Coronary artery (tissue), 2 donors: ENCODE measurements around the gene CHL1.
A peak's percentile ranks its signal among the peaks of the same experiment; 100 is the strongest.

Source experiments
- DNase-seq: peaks from one replicate; pipeline ENCODE4 v3.0.0-alpha.2; 2017; ENCODE audit warnings: low spot score
- H3K27ac ChIP-seq, 2 donors: fragments of 200-600 bp; sonication (generic); one replicate each; pipeline ENCODE4 v1.5.1; 2016 to 2019
- H3K4me3 ChIP-seq: fragments of 200-600 bp; sonication (generic); 2 replicates; pipeline ENCODE4 v1.5.1; 2016; ENCODE audit warnings: mild to moderate bottlenecking, moderate library complexity
- CTCF ChIP-seq: fragments of 200-600 bp; sonication (generic); IDR thresholded peaks from one replicate; pipeline ENCODE4 v1.5.1; 2019; ENCODE audit warnings: antibody characterized with exemption

Gene CHL1

DNA sequence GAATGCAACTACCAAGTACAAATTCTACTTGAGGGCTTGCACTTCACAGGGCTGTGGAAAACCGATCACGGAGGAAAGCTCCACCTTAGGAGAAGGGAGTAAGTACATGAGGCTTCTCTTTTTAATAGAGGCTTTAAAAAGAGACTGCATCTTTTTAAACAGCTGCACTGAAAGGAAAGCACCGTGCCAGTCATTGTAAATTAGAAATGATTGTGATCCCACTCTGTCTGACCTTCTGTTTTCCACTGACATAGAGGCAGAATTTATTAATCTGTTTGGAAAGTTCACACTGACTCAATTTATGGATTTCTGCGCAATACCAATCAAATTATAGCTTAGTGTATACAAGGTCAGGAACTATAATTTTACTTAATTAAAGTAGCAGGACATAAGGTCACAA is 198.2 kb downstream of the CHL1 start:
- no peak for TF ChIP-seq CTCF
- Histone ChIP-seq H3K4me3 (no peak overlapping the region), H3K27ac (no peak overlapping the region)
- DNase-seq = no peak

GRCh38 chr3:396293-396692 is 199.7 kb downstream of the CHL1 start:
- no peak for TF ChIP-seq CTCF

GRCh38 chr3:399647-400046 is 203.1 kb downstream of the CHL1 start:
- no peak overlapping the region for H3K4me3 ChIP-seq
- no peak for DNase-seq
- TF ChIP-seq CTCF = no peak
- H3K27ac ChIP-seq = no peak overlapping the region

More at GRCh38 chr3:396293-396692, 199.7 kb downstream of the CHL1 start:
- Histone ChIP-seq H3K27ac (no peak overlapping the region), H3K4me3 (no peak overlapping the region)
- DNase-seq = no peak

- Histone ChIP-seq H3K27ac (no peak overlapping the region), H3K4me3 (no peak overlapping the region)
- DNase-seq = no peak
- TF ChIP-seq CTCF = no peak
These were observed 207.3 kb downstream of the CHL1 start for GRCh38 chr3:403826-404225.

DNA sequence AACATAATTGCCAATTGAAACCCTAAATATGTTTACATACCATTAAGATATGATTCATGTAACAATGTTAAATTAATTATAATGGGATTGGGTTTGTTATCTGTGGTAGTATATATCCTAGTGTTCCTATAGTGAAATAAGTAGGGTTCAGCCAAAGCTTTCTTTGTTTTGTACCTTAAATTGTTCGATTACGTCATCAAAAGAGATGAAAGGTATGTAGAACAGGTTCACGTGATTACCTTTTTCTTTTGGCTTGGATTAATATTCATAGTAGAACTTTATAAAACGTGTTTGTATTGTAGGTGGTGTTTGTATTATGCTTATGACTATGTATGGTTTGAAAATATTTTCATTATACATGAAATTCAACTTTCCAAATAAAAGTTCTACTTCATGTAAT is 212.4 kb downstream of the CHL1 start:
- DNase-seq = no peak
- H3K27ac ChIP-seq = no peak overlapping the region

DNA sequence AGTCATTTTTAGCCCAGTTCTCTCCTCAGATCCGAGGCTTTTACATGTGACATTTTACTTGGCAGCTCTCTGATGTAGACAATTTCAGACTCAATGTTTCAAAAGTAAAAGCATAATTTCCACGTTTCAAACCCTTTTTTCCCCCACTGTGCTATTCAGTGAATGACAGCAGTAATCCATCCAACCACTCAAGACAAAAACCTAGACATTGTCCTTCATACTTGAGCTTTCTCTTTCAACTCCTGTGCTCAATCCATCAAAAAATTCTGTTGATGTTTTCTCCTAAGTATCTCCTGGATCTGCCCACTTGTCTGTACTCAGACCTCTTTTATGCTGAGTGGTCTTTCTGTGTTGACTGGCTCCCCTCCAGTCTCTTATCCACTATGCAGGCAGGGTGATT is 214.7 kb downstream of the CHL1 start:
- no peak overlapping the region for H3K27ac ChIP-seq
- no peak for DNase-seq
- no peak for TF ChIP-seq CTCF
- no peak overlapping the region for H3K4me3 ChIP-seq

More for the DNA sequence above, 212.4 kb downstream of the CHL1 start:
- no peak overlapping the region for H3K4me3 ChIP-seq
- no peak for TF ChIP-seq CTCF

DNA sequence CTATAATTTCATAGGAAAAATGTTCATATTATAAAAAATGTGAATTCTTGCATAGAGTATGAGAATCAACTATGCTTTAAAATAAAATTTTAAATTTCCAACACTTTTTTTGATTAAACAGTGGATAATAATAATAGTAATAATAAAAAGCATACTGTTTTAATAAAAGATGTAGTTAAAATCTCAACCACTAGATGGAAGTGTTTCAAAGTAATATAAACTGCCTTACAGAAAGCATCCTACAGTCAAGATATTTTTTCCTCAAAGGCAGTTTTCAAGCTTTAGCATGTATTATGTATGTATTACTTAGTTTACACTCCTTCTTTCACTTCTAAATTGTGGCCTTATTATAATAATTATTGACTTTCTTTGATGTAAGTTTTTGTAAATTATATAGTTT is 217.5 kb downstream of the CHL1 start:
- Histone ChIP-seq H3K4me3 (no peak overlapping the region), H3K27ac (no peak overlapping the region)
- no peak for DNase-seq
- TF ChIP-seq CTCF = peak; percentile 30
